Right cardiac atrium (tissue), 5 donors: Measurements from ENCODE around the gene GNB5. TPM values are rescaled to one million over a fixed set of nuclear protein-coding genes. Genes with fewer than 3 reads are reported as not detected.
"Not testable (repeated sequence)": the region's sequence is repeated elsewhere in the genome, so short reads cannot be mapped to it uniquely, and the experiment has no call there.

Experiments used
- ATAC-seq, 2 donors: fragments of 200-7000 bp; cut with Tn5 transposase; one replicate each; pipeline versions ENCODE4 v1.8.0 to v1.9.1; 2020; ENCODE audit warnings: moderate library complexity in 2 of 2, mild to moderate bottlenecking in 1 of 2
- DNase-seq, 3 donors: peaks; one replicate each; pipeline ENCODE4 v3.0.0-alpha.2; 2020
- H3K27ac ChIP-seq: one replicate; pipeline ENCODE4 v1.5.1; 2013; ENCODE audit warnings: mild to moderate bottlenecking, low read length, control low read depth, moderate library complexity
- H3K27me3 ChIP-seq: one replicate; pipeline ENCODE4 v1.6.1; 2013; ENCODE audit not compliant: control insufficient read depth, insufficient read depth
- H3K4me1 ChIP-seq: one replicate; pipeline ENCODE4 v1.6.1; 2013; ENCODE audit warnings: low read length; ENCODE audit not compliant: control insufficient read depth, insufficient read depth
- H3K4me3 ChIP-seq: one replicate; pipeline ENCODE4 v1.5.1; 2013; ENCODE audit warnings: low read length, control low read depth
- H3K9me3 ChIP-seq: one replicate; pipeline ENCODE4 v1.6.1; 2013; ENCODE audit warnings: low read length; ENCODE audit not compliant: control insufficient read depth
- WGBS: extraction: QIAGEN DNeasy Blood & Tissue Kit; methylation state at CpG from one replicate; pipeline ENCODE4 v1.1.7; 2013; 5-methylcytosine and 5-hydroxymethylcytosine counted together
- intact Hi-C, 4 donors: fragments of 100-400 bp; cut with DNase I; formaldehyde crosslinking; loops; one replicate each; pipeline versions ENCODE4 v1.11.0 to v1.14.0; 2022 to 2023
- polyA plus RNA-seq: library from polyadenylated mRNA; stranded (reverse); fragments of 200-250 nt; gene quantifications from one replicate; pipeline ENCODE4 v1.2.3, GENCODE V29; 2013
- total RNA-seq, 4 donors: library from RNA; stranded (reverse); fragmentation: NEBNext Ultra II Directional; extraction: Animal tissue kit (Norgen Biotek cat#: 25700); gene quantifications; one replicate each; pipeline ENCODE4 v1.2.1, GENCODE V29; 2021
- donor health status: healthy with polysubstance abuse.
- donor health status: DM: no; HTN: yes; CAD: no.
- donor health status: DM: no; HTN: no; CAD: no.
- donor health status: DM: no; HTN: yes; CAD: no; lungs with severe emphysema.
- donor health status: DM: yes; HTN: yes; CAD: no.

Gene GNB5
- total and polyA plus RNA-seq, 5 donors = 19.5 to 50.9 (median 36.3) TPM

DNA sequence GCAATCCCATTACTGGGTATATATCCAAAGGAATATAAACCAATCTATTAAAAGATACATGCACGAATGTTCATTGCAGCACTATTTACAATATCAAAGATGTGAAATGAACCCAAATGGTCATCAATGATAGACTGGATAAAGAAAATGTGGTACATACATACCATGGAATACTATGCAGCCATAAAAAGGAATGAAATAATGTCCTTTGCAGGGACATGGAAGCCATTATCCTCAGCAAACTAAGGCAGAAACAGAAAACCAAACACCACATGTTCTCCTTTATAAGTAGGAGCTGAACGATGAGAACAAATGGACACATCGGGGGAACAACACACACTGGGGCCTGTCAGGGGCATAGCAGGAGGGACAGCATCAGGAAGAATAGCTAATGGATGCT, 21.0 kb downstream of the GNB5 start:
- DNase-seq, H3K4me3 ChIP-seq, H3K27ac ChIP-seq, H3K27me3 ChIP-seq, ATAC-seq, intact Hi-C loops, H3K9me3 ChIP-seq, H3K4me1 ChIP-seq: not testable (repeated sequence)
- 96% methylated on average over 3 of the region's 3 CpGs for WGBS

DNA sequence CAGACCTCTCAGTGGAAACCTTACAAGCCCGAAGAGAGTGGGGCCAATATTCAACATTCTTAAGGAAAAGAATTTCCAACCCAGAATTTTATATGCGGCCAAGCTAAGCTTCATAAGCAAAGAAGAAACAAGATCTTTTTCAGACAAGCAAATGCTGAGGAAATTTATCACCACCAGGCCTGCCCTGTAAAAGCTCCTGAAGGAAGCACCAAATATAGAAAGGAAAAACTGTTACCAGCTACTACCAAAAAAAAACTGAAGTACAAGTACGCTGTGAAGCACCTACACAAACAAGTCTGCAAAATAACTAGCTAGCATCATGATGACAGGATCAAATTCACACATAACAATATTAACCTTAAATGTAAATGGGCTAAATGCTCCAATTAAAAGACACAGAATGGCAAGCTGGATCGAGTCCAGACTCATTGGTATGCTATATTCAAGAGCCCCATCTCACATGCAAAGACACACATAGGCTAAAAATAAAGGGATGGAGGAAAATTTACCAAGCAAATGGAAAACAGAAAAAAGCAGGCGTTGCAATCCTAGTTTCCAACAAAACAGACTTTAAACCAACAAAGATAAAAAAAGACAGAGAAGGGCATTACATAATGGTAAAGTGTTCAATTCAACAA, 25.6 kb downstream of the GNB5 start:
- H3K4me1 ChIP-seq, H3K27ac ChIP-seq, DNase-seq, H3K9me3 ChIP-seq, H3K4me3 ChIP-seq, intact Hi-C loops, ATAC-seq, H3K27me3 ChIP-seq: not testable (repeated sequence)
- WGBS = 82% methylated on average over 5 of the region's 5 CpGs

DNA sequence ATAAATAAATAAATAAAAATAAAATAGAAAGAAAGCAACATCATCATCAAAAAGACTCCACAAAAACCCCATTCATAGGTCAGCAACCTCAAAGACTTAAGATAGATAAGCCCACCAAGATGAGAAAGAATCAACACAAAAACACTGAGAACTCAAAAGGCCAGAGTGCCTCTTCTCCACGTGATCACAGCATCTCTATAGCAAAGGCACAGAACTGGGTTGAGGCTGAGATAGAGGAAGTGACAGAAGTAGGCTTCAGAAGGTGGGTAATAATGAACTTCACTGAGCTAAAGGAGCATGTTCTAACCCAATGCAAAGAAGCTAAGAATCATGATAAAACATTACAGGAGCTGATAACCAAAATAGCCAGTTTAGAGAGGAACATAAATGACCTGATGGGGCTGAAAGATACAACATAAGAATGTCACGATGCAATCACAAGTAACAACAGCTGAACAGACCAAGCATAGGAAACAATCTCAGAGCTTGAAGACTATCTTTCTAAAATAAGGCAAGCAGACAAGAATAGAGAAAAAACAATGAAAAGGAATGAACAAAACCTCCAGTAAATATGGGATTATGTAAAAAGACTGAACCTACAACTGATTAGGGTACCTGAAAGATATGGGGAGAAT, 26.4 kb downstream of the GNB5 start:
- DNase-seq = no peak
- 89% methylated on average over 2 of the region's 2 CpGs for WGBS
- intact Hi-C loops = no loop called here

DNA sequence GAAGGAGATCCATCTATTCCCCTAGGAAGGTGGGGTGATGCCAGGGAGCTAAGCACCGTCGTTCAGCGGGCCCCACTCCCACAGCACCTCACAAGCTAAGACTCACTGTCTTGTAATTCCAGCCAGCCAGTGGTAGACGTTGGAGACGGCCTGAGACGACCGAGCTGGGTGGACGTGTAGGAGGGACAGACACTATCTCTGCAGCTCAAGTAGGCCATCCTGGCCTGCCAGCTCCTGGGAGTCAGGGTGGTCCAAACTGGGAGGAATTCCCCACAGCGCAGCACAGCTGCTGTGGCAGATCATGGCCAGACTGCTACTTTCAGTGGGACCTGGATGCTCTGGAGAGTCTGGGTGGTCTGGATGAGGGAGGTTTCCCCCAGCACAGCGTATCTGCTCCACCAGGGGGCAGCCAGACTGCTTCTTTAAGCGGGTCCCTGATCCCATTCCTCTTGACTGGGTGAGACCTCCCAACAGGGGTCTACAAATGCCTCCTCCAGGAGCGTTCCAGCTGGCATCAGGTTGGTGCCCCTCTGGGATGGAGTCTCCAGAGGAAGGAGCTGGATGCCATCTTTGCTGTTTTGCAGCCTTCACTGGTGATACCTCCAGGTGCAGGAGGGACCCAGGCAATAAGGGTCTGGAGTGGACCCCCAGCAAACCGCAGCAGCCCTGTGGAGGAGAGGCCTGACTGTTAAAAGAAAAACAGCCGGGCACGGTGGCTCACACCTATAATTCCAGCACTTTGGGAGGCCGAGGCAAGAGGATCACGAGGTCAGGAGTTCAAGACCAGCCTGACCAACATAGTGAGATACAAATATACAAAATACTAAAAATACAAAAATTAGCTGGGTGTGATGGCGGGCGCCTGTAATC, 27.6 kb downstream of the GNB5 start:
- peak in 1 of 2 donors; percentile 11 for ATAC-seq
- 87% methylated on average over 19 of the region's 19 CpGs for WGBS

More for the DNA sequence above, 26.4 kb downstream of the GNB5 start:
- H3K27me3 ChIP-seq = no peaks in the 10 kb centered on the region
- H3K9me3 ChIP-seq = no peaks in the 10 kb centered on the region
- H3K4me1 ChIP-seq = no peaks in the 10 kb centered on the region
- no peak for ATAC-seq
- no peak overlapping the region for H3K4me3 ChIP-seq
- H3K27ac ChIP-seq = no peak overlapping the region

DNA sequence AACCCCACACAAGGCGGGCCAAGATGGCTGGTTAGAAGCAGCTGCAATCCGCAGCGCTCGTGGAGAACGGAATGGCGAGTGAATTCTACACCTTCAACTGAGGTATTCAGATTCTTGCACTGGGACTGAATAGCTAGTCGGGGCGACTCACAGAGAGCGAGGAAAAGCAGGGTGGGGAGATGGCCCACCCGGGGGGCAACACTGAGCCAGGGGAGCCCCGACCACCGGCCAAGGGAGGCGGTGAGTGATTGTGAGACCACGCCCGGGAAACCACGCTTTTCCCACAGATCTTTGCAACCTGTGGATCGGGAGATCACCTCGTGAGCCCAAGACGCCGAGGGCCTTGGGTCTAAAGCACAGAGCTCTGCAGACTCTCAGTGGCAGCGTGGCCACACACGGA, 28.3 kb downstream of the GNB5 start:
- DNase-seq = no peak
- H3K27ac ChIP-seq = no peak overlapping the region
- no peak for ATAC-seq
- H3K4me1 ChIP-seq = no peaks in the 10 kb centered on the region
- H3K9me3 ChIP-seq = no peaks in the 10 kb centered on the region
- no peaks in the 10 kb centered on the region for H3K27me3 ChIP-seq
- 91% methylated on average over 22 of the region's 22 CpGs for WGBS
- intact Hi-C loops = no loop called here
- no peak overlapping the region for H3K4me3 ChIP-seq

More for the DNA sequence above, 27.6 kb downstream of the GNB5 start:
- Histone ChIP-seq H3K4me3 (no peak overlapping the region), H3K27ac (no peak overlapping the region), H3K9me3 (no peaks in the 10 kb centered on the region), H3K27me3 (no peaks in the 10 kb centered on the region), H3K4me1 (no peaks in the 10 kb centered on the region)
- intact Hi-C loops = no loop called here
- DNase-seq = no peak

DNA sequence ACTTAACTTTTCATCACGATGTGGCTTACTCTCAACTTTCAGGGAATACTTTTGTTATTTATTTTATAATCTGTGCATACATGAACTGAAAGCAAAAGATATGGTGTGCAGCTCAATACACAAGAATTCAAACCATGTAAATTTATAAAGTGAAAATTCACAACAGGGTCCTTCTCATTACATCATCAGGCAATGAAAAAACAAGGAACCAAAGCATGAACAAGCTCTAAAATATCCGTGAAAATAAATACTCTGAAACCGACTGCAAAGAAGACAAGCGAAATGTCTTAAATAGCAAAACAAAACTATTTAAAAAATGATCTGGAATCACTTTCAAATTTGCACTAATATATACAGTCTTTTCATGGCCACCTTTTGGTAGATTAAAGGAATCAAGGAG, 28.9 kb downstream of the GNB5 start:
- no peak for DNase-seq
- Histone ChIP-seq H3K27me3 (no peaks in the 10 kb centered on the region), H3K27ac (no peak overlapping the region), H3K4me3 (no peak overlapping the region), H3K4me1 (no peaks in the 10 kb centered on the region), H3K9me3 (no peaks in the 10 kb centered on the region)
- ATAC-seq = no peak
- WGBS = 85% methylated on average over 4 of the region's 4 CpGs
- intact Hi-C loops = no loop called here

DNA sequence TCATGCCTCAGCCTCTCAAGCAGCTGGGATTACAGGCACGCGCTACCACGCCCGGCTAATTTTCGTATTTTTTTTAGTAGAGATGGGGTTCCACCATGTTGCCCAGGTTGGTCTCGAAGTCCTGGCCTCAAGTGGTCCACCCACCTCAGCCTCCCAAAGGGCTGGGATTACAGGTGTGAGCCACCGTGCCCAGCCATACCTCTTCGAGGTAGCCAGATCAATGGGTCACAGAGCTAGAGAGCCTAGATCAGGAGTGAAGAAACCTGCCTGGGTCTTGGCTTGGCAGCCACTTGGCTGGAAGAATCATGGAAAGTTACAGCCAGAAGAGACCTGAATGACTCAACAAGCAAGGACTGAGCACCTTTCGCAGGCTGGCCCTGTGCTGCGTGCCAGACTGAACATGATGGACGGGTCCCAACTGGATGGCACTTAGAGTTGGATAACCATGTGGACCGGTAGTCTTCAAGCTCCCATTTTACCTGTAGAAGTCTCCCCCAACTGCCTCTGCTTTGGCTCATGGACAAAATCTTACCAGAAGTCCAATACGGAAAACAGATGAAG, 29.7 kb downstream of the GNB5 start:
- intact Hi-C loops = no loop called here
- no peaks in the 10 kb centered on the region for H3K9me3 ChIP-seq
- 97% methylated on average over 13 of the region's 13 CpGs for WGBS
- H3K4me3 ChIP-seq = no peak overlapping the region
- H3K4me1 ChIP-seq = no peaks in the 10 kb centered on the region
- no peaks in the 10 kb centered on the region for H3K27me3 ChIP-seq
- ATAC-seq (no peak), DNase-seq (no peak)
- no peak overlapping the region for H3K27ac ChIP-seq

DNA sequence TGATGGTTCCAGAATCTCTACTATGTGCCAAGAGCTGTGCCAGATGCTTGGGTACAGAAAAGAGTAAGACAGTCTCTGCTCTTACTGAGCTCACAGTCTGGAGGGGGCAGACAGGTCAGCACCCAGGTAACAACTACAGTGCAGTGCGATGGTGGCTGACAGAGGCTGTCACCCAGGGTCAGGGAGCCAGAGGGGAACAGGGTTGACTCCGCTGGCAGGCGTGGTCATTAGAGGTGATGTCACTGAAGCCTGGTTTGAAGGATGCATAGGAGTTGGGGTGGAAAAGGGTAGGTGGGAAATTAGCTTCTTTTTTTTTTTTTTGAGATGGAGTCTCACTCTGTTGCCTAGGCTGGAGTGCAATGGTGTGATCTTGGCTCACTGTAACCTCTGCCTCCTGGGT, 31.5 kb downstream of the GNB5 start:
- H3K4me1 ChIP-seq = peaks cover 3% of the 10 kb centered on the region
- no peak for ATAC-seq
- 96% methylated on average over 3 of the region's 3 CpGs for WGBS
- no peaks in the 10 kb centered on the region for H3K9me3 ChIP-seq
- H3K4me3 ChIP-seq = no peak overlapping the region
- no peak for DNase-seq
- intact Hi-C loops = no loop called here
- H3K27ac ChIP-seq = no peak overlapping the region
- H3K27me3 ChIP-seq = no peaks in the 10 kb centered on the region

DNA sequence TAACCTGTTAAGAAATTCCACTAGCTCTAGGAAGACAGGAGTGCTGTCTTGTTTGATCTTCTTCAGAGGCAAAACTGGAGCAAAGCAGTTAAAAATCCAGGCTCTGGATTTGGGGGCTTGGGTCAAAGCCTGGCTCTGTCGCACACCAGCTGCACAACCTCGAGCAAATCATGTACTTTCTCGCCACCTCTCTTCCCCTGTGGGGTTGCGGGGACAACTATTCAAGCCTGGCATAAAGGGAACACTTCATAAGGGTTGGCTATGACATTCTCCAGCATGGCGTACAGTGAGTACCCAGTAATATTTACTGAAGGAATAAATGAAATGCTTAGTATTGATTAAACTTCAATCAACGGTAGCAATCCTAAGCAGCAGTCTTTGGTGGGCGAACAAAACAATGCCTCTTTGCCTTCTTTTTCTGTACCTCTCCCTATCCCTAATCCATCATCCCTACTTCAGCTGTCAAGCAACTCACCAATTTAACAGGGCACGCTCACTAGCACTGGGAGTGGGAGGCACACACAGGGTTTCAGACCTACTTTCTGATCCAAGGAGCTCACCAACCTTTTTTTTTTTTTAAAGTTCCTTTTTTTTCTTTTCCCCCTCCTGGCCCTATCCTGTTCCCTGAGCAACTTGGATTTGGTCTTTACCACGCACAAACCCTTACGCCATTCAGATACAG, 33.0 kb downstream of the GNB5 start:
- WGBS = 85% methylated on average over 10 of the region's 10 CpGs
- no peak overlapping the region for H3K4me3 ChIP-seq
- ATAC-seq (no peak), DNase-seq (no peak)
- intact Hi-C loops = no loop called here
- peaks cover 3% of the 10 kb centered on the region for H3K4me1 ChIP-seq
- H3K27ac ChIP-seq = no peak overlapping the region
- no peaks in the 10 kb centered on the region for H3K9me3 ChIP-seq
- no peaks in the 10 kb centered on the region for H3K27me3 ChIP-seq

DNA sequence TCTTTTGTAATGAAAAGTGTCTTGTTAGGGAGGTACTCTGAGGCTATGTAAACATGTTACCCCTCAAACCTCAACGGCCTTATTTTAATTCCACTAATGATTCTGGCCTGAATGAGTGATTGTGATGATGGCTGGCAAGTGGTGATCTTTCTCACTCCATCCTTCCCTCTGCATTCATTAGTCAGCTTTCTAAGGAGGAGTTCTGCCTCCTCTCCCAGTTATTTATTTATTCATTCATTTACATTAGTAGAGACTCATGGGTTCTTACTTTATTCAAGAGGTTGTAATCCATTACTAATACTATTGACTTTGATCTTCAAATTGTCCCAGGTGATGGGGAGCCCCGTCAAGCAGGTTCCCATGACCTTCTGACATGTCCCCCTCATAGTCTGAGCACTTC, 35.3 kb downstream of the GNB5 start:
- Histone ChIP-seq H3K27me3 (no peaks in the 10 kb centered on the region), H3K4me1 (peaks cover 3% of the 10 kb centered on the region), H3K27ac (no peak overlapping the region), H3K9me3 (no peaks in the 10 kb centered on the region), H3K4me3 (no peak overlapping the region)
- WGBS = 67% methylated on average over 2 of the region's 2 CpGs
- ATAC-seq (no peak), DNase-seq (no peak)
- intact Hi-C loops = no loop called here
